Measurements from ENCODE around the gene HYI. TPM values are rescaled to one million over a fixed set of nuclear protein-coding genes. Genes with fewer than 3 reads are reported as not detected.

Gene HYI
- polyA plus RNA-seq, 1 donor from 2014 or later = 14.8 TPM

- H2AFZ ChIP-seq (ENCODE audit: low read depth, low read length) = no peak overlapping the region
- no peaks in the 10 kb centered on the region for H3K9me2 ChIP-seq (ENCODE audit: insufficient read depth, low read length)
- H3K4me2 ChIP-seq (ENCODE audit: low read length) = no peak overlapping the region
- no peaks in the 10 kb centered on the region for H4K20me1 ChIP-seq (ENCODE audit: insufficient read depth)
- no peak overlapping the region for H3K4me3 ChIP-seq (ENCODE audit: low read length)
- H3K36me3 ChIP-seq (ENCODE audit: insufficient read depth, low read length) = peaks cover 6% of the 10 kb centered on the region
- no peaks in the 10 kb centered on the region for H3F3A ChIP-seq (ENCODE audit: insufficient read depth, low read length, poor library complexity, severe bottlenecking)
- no peak overlapping the region for H3K9ac ChIP-seq (ENCODE audit: low read length)
- H3K27ac ChIP-seq (ENCODE audit: low read length) = no peak overlapping the region
- H3K9me3 ChIP-seq (ENCODE audit: low read length) = no peaks in the 10 kb centered on the region
- TF ChIP-seq SMC3 (conservative IDR thresholded peaks at IDR 0.05; ENCODE audit: poor library complexity) = no peak
- TF ChIP-seq EP300 (conservative IDR thresholded peaks at IDR 0.05; ENCODE audit: poor library complexity, severe bottlenecking) = no peak
- no peak for TF ChIP-seq TAF1 (IDR thresholded peaks at IDR 0.05; ENCODE audit: low read depth)
- no peak for TF ChIP-seq POLR2AphosphoS5 (IDR thresholded peaks at IDR 0.05)
- TF ChIP-seq RAD21 (conservative IDR thresholded peaks at IDR 0.05) = no peak
- no peak for TF ChIP-seq EZH2 (IDR thresholded peaks at IDR 0.05; ENCODE audit: borderline replicate concordance, insufficient read depth, low read length, poor library complexity, severe bottlenecking)
- no peak for TF ChIP-seq REST (IDR thresholded peaks at IDR 0.05; ENCODE audit: borderline replicate concordance)
- no peak for TF ChIP-seq MXI1 (conservative IDR thresholded peaks at IDR 0.05; ENCODE audit: poor library complexity, severe bottlenecking)
- TF ChIP-seq CTCF (IDR thresholded peaks at IDR 0.05; ENCODE audit: poor library complexity, severe bottlenecking) = no peak
- no peaks in the 10 kb centered on the region for H3K79me2 ChIP-seq (replicated peaks; ENCODE audit: insufficient read depth, low read length)
- H3K27me3 ChIP-seq (ENCODE audit: insufficient read depth, low read depth, low read length) = no peaks in the 10 kb centered on the region
Measured at GRCh38 chr1:43432907-43433306, 20.8 kb downstream of the HYI start.

GRCh38 chr1:43432171-43432860, 21.4 kb downstream of the HYI start:
- Histone ChIP-seq H3K9ac (ENCODE audit: low read length) (no peak overlapping the region), H3F3A (ENCODE audit: insufficient read depth, low read length, poor library complexity, severe bottlenecking) (no peaks in the 10 kb centered on the region), H3K9me3 (ENCODE audit: low read length) (no peaks in the 10 kb centered on the region), H3K9me2 (ENCODE audit: insufficient read depth, low read length) (no peaks in the 10 kb centered on the region), H3K4me2 (ENCODE audit: low read length) (no peak overlapping the region), H3K36me3 (ENCODE audit: insufficient read depth, low read length) (peaks cover 6% of the 10 kb centered on the region), H3K79me2 (replicated peaks; ENCODE audit: insufficient read depth, low read length) (no peaks in the 10 kb centered on the region), H3K4me3 (ENCODE audit: low read length) (no peak overlapping the region), H3K27me3 (ENCODE audit: insufficient read depth, low read depth, low read length) (no peaks in the 10 kb centered on the region), H2AFZ (ENCODE audit: low read depth, low read length) (no peak overlapping the region), H3K27ac (ENCODE audit: low read length) (no peak overlapping the region), H4K20me1 (ENCODE audit: insufficient read depth) (no peaks in the 10 kb centered on the region)
- TF ChIP-seq POLR2AphosphoS5 (IDR thresholded peaks at IDR 0.05) = no peak
